Urinary bladder (tissue), 4 donors: ENCODE results near the gene BOLA2. TPM values are rescaled to one million over a fixed set of nuclear protein-coding genes. Genes with fewer than 3 reads are reported as not detected.
"Not testable (repeated sequence)": the region's sequence is repeated elsewhere in the genome, so short reads cannot be mapped to it uniquely, and the experiment has no call there.

Experiments
- DNase-seq: peaks from one replicate; pipeline ENCODE4 v3.0.0-alpha.2; 2015; ENCODE audit errors: extremely low spot score
- H3K27ac ChIP-seq: one replicate; pipeline ENCODE4 v1.5.1; 2013; ENCODE audit warnings: low read depth, mild to moderate bottlenecking, moderate library complexity
- H3K36me3 ChIP-seq: one replicate; pipeline ENCODE4 v1.6.1; 2013; ENCODE audit warnings: mild to moderate bottlenecking, moderate library complexity; ENCODE audit not compliant: insufficient read depth
- H3K4me1 ChIP-seq: one replicate; pipeline ENCODE4 v1.6.1; 2013; ENCODE audit warnings: mild to moderate bottlenecking, moderate library complexity; ENCODE audit not compliant: insufficient read depth
- H3K4me3 ChIP-seq: one replicate; pipeline ENCODE4 v1.5.1; 2013; ENCODE audit warnings: low read depth, low read length
- WGBS: extraction: QIAGEN DNeasy Blood & Tissue Kit; methylation state at CpG from one replicate; pipeline ENCODE4 v1.1.7; 2013; 5-methylcytosine and 5-hydroxymethylcytosine counted together
- polyA plus RNA-seq: library from polyadenylated mRNA; stranded (reverse); fragments of 200-250 nt; gene quantifications from one replicate; pipeline ENCODE4 v1.2.3, GENCODE V29; 2013
- small RNA-seq: library from RNA; depleted of rRNA; stranded (forward); fragments of <200 nt; gene quantifications from one replicate; pipeline ENCODE3, GENCODE V24; 2014
- total RNA-seq: library from RNA; depleted of rRNA; stranded (reverse); fragments of >200 nt; gene quantifications from one replicate; pipeline ENCODE4 v1.2.3, GENCODE V29; 2014
- donor health status: healthy with polysubstance abuse.
- donor health status: healthy.

The BOLA2 gene
- total and polyA plus RNA-seq, 2 donors, result 15.0 to 23.3 TPM

DNA sequence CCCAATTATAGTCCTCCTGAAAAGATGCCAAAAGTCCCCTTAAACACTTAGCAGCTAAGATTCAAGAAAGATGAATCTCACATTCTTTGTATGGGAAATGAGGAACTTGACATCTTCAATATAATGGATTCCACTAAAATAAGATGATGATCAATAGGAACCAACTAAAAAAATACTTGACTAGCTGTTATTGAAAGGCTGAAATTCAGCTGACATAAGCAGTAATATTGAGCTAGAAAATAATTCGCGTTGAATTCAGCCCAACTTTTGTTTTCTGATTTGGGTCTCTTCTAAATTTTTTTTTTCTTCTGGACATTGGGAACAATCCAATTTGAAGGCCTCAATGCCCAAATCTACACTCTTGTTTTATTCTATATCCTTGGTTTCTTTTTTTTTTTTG, 30.6 kb downstream of the BOLA2 start:
- not testable (repeated sequence) for H3K36me3 ChIP-seq, DNase-seq, H3K4me1 ChIP-seq, H3K4me3 ChIP-seq, H3K27ac ChIP-seq
- WGBS, result 97% methylated on average over 2 of the region's 2 CpGs

- not testable (repeated sequence) for H3K36me3 ChIP-seq, H3K4me1 ChIP-seq, H3K4me3 ChIP-seq, DNase-seq, H3K27ac ChIP-seq
- 72% methylated on average over 7 of the region's 7 CpGs for whole genome bisulfite sequencing
Observed at GRCh38 chr16:29405249-29405648, 48.9 kb downstream of the BOLA2 start.

Small RNAs within 50 kb of the gene (small RNA-seq; reads per million reads assigned to genes)
- gene AC133555.2, result not detected

Other genes starting within 250 kb of the BOLA2 start
- gene NPIPB11, start 47.6 kb downstream of the BOLA2 start, total RNA-seq, result 0.32 TPM
- gene NPIPB11, start 47.6 kb downstream of the BOLA2 start, polyA plus RNA-seq, result 0.95 TPM
- 1.9 TPM for gene SLX1B, start 182 bp upstream of the BOLA2 start, total RNA-seq
- 37.4 TPM for gene SLX1B, start 182 bp upstream of the BOLA2 start, polyA plus RNA-seq
- gene SULT1A4, start 5.6 kb upstream of the BOLA2 start, total RNA-seq, result 2.0 TPM
- gene SULT1A4, start 5.6 kb upstream of the BOLA2 start, polyA plus RNA-seq, result 23.9 TPM
- gene NPIPB12, start 52.1 kb upstream of the BOLA2 start, total RNA-seq, result 57.6 TPM
- gene NPIPB12, start 52.1 kb upstream of the BOLA2 start, polyA plus RNA-seq, result 25.1 TPM
- 0.85 TPM for gene SPN, start 208.9 kb upstream of the BOLA2 start, total RNA-seq
- gene SPN, start 208.9 kb upstream of the BOLA2 start, polyA plus RNA-seq, result 1.4 TPM
- gene QPRT, start 224.8 kb upstream of the BOLA2 start, total RNA-seq, result 20.0 TPM
- gene QPRT, start 224.8 kb upstream of the BOLA2 start, polyA plus RNA-seq, result 13.8 TPM